ACC112 (cell line): ENCODE measurements around the gene SMCHD1.

ENCODE experiments used
- H2AFZ ChIP-seq: fragments of 200-600 bp; sonication (generic); one replicate; pipeline ENCODE4 v1.6.0; 2017; ENCODE audit warnings: antibody characterized with exemption, low read length; ENCODE audit not compliant: unreplicated experiment
- H3K27ac ChIP-seq: fragments of 200-600 bp; sonication (generic); 2 replicates; pipeline ENCODE4 v1.5.1; 2014; ENCODE audit warnings: low read depth, mild to moderate bottlenecking, antibody characterized with exemption, low read length, moderate library complexity
- H3K27me3 ChIP-seq: fragments of 200-600 bp; sonication (generic); 2 replicates; pipeline ENCODE4 v1.6.1; 2014; ENCODE audit warnings: mild to moderate bottlenecking, antibody characterized with exemption, low read length, moderate library complexity, mixed read lengths; ENCODE audit not compliant: insufficient read depth
- H3K36me3 ChIP-seq: fragments of 200-600 bp; sonication (generic); 2 replicates; pipeline ENCODE4 v1.6.1; 2016; ENCODE audit warnings: mild to moderate bottlenecking, antibody characterized with exemption, low read length, moderate library complexity, mixed read lengths; ENCODE audit not compliant: insufficient read depth
- H3K4me1 ChIP-seq: fragments of 200-600 bp; sonication (generic); one replicate; pipeline ENCODE4 v1.6.1; 2016; ENCODE audit warnings: low read length, mixed read lengths; ENCODE audit not compliant: insufficient read depth, unreplicated experiment, control insufficient read depth
- H3K4me3 ChIP-seq: fragments of 200-600 bp; sonication (generic); 2 replicates; pipeline ENCODE4 v1.5.1; 2014; ENCODE audit warnings: mild to moderate bottlenecking, low read depth, low read length
- H3K79me2 ChIP-seq: fragments of 200-600 bp; sonication (generic); one replicate; pipeline ENCODE4 v1.6.0; 2016; ENCODE audit warnings: low read length; ENCODE audit not compliant: control insufficient read depth, unreplicated experiment, insufficient read depth

Gene SMCHD1

GRCh38 chr18:2655178-2655953 is at the start of gene SMCHD1:
SMCHD1 (plus strand) TSS chr18:2655726; CDS start chr18:2656076, 350 bp downstream.
- Histone ChIP-seq H2AFZ (peak within 1 kb of the TSS; percentile 95), H3K27ac (peak within 1 kb of the TSS; percentile 88), H3K79me2 (peaks cover 45% of the 10 kb centered on the region)

DNA sequence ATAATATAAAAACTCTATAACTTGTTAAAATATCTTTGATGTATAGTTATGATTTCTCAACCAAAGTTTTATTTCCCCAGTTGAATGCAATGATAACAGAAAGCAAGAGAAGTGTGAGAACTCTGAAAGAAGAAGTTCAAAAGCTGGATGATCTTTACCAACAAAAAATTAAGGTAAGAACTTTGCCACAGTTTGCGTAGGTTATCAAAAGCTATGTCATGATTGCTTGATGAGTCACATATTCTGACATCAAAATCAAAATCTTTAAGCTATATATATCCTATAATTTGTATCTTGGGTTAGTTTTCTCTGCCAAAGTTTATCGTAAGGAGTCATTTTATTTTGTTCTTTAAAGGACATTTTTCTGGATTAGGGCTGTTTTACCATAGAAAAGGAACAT is 49.2 kb upstream of the SMCHD1 start:
- peak overlapping the region; percentile 10 for H2AFZ ChIP-seq
- peaks cover 25% of the 10 kb centered on the region for H3K36me3 ChIP-seq
- peak overlapping the region; percentile 49 for H3K27ac ChIP-seq
- H3K79me2 ChIP-seq = no peaks in the 10 kb centered on the region
- H3K27me3 ChIP-seq = no peaks in the 10 kb centered on the region
- peak overlapping the region; percentile 49 for H3K4me3 ChIP-seq
- peaks cover 16% of the 10 kb centered on the region for H3K4me1 ChIP-seq

More at GRCh38 chr18:2655178-2655953, at the start of gene SMCHD1:
- peaks cover 24% of the 10 kb centered on the region for H3K4me1 ChIP-seq
- peak within 1 kb of the TSS; percentile 97 for H3K4me3 ChIP-seq
- no peaks in the 10 kb centered on the region for H3K27me3 ChIP-seq
- no peaks in the 10 kb centered on the region for H3K36me3 ChIP-seq

- Histone ChIP-seq H2AFZ (no peak overlapping the region), H3K79me2 (no peaks in the 10 kb centered on the region), H3K4me3 (no peak overlapping the region), H3K27me3 (no peaks in the 10 kb centered on the region), H3K36me3 (peaks cover 33% of the 10 kb centered on the region), H3K27ac (no peak overlapping the region), H3K4me1 (peaks cover 16% of the 10 kb centered on the region)
These were observed 45.9 kb upstream of the SMCHD1 start for GRCh38 chr18:2609604-2610003.

GRCh38 chr18:2610549-2610948 is 45.0 kb upstream of the SMCHD1 start:
- H3K4me3 ChIP-seq = no peak overlapping the region
- no peak overlapping the region for H2AFZ ChIP-seq
- H3K4me1 ChIP-seq = peaks cover 11% of the 10 kb centered on the region
- no peak overlapping the region for H3K27ac ChIP-seq
- H3K36me3 ChIP-seq = peaks cover 40% of the 10 kb centered on the region
- no peaks in the 10 kb centered on the region for H3K27me3 ChIP-seq
- no peaks in the 10 kb centered on the region for H3K79me2 ChIP-seq

DNA sequence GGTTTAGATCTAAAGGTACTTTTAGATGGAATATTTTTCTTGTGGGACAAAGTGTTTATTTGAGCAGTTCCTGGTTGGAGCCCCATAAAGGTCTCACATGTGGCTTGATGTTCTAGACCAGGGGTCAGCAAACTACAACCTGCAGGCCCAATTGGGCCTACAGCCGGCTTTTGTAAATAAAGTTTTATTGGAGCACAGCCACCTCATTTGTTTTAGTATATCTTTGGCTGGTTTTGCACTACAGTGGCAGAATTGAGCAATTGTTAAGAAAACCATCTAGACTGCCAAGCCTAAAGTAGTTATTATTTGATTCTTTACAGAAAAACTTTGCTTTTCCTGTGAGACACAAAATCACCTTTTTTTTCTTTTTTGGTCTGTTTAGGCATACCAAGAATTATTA is 42.5 kb upstream of the SMCHD1 start:
- H3K27ac ChIP-seq = no peak overlapping the region
- no peak overlapping the region for H3K4me3 ChIP-seq
- H2AFZ ChIP-seq = no peak overlapping the region
- peaks cover 48% of the 10 kb centered on the region for H3K36me3 ChIP-seq
- H3K27me3 ChIP-seq = no peaks in the 10 kb centered on the region
- H3K79me2 ChIP-seq = no peaks in the 10 kb centered on the region
- no peaks in the 10 kb centered on the region for H3K4me1 ChIP-seq

DNA sequence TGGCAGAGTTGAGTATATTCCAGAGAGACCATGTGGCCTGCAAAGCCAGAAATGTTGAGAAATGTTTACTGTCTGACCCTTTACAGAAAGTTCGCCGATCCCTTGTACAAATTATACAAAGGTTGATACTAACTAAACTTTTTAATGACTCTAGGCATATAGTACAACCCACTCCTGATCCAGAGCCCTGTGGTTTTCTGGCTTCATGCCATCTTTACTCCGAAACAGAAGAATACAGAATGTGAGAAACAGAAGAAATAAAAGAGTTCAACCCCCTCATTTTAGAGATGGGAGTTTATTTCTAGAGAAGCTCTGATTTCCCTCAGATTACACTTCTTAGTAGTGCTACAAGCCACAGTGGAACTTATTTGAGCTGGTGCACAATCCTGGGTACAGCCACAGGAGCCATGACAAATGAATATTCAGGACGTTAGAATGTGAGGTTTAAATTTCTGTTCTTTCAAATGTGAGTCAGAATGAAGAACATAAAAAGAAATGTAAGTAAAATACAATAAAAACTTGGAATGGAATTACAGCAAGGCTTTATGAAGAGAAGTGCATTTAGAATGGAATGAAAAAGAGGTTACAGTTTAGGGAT is 38.0 kb upstream of the SMCHD1 start:
- Histone ChIP-seq H3K36me3 (peaks cover 25% of the 10 kb centered on the region), H2AFZ (no peak overlapping the region), H3K27me3 (no peaks in the 10 kb centered on the region), H3K79me2 (no peaks in the 10 kb centered on the region), H3K4me1 (no peaks in the 10 kb centered on the region), H3K27ac (no peak overlapping the region), H3K4me3 (no peak overlapping the region)

DNA sequence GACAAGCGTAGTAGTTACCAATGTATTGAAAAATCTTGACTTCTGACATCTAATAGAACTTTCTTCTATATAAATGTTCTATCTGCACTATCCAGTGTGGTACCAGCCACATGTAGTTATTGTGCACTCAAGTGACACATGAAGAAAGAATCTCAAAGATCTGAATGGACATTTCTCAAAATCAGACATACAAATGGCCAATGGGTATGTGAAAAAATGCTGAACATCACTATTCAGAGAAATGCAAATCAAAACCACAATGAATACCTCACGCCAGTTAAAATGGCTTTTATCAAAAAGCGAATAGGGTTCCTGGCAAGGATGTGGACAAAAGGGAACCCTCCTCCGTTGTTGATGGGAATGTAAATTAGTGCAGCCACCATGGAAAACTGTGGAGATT is 37.5 kb upstream of the SMCHD1 start:
- no peak overlapping the region for H3K4me3 ChIP-seq
- H3K27ac ChIP-seq = no peak overlapping the region
- peaks cover 22% of the 10 kb centered on the region for H3K36me3 ChIP-seq

DNA sequence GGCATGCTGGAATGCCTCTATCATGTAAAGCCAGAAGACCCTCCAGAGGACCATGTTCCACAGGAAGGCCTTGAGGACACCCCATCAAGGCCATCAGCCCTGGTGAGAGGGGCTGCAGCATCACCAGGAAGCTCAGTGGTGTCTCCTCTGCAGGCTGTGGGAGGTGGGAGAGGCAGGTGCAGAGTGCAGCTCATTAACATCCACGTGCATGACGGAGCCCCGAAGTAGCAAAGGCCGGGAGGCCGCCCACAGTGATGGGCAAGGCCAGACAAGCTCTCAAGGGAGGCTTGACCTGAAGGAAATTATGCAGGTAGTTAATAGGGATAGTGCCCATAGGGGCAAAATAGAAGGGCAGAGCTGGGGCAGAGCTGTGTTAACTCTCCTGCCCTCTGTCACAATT is 30.3 kb upstream of the SMCHD1 start:
- H3K4me3 ChIP-seq = no peak overlapping the region
- peaks cover 7% of the 10 kb centered on the region for H3K4me1 ChIP-seq
- H3K27ac ChIP-seq = no peak overlapping the region
- no peak overlapping the region for H2AFZ ChIP-seq
- no peaks in the 10 kb centered on the region for H3K27me3 ChIP-seq
- no peaks in the 10 kb centered on the region for H3K36me3 ChIP-seq
- no peaks in the 10 kb centered on the region for H3K79me2 ChIP-seq

More for the DNA sequence above, 37.5 kb upstream of the SMCHD1 start:
- Histone ChIP-seq H3K4me1 (no peaks in the 10 kb centered on the region), H3K79me2 (no peaks in the 10 kb centered on the region), H2AFZ (no peak overlapping the region), H3K27me3 (no peaks in the 10 kb centered on the region)

DNA sequence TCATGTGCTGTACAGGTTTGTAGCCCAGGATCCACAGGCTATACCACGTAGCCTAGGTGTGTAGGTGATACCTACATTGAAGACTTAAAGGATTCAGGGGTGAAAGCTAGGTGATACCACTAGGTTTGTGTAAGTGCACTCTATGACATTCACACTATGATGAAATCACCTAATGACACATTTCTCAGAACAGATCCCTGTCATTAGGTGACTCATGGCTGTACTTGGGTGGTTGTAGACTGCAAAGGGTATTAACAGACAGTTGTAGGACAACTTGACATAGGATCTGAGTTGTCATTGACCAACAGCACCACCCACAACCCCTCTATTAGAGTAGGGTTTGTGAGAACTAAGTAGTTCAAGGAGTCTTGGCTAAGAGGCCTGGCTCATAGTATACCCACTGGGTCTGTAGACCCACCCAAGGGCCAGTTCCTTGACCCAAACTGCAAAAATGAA is 27.7 kb upstream of the SMCHD1 start:
- no peaks in the 10 kb centered on the region for H3K27me3 ChIP-seq

DNA sequence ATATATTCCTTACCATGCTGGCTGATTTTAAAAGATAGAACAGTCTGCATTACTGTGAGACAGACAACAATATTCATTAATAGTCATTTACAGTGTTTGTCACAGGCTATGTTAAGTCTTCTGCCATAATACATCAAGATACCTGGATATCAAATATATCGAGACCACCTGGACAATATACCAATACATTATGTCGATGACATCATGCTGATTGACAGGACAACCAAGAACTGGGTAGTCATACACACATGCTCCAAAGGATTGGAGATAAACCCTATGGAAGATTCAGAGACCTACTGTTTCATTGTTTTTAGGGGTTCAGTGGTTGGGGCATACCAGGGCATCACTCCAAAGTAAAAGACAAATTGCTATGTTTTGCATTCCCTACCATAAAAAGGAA is 26.5 kb upstream of the SMCHD1 start:
- no peak overlapping the region for H2AFZ ChIP-seq
- H3K27me3 ChIP-seq = no peaks in the 10 kb centered on the region
- H3K4me1 ChIP-seq = peaks cover 7% of the 10 kb centered on the region
- H3K4me3 ChIP-seq = no peak overlapping the region
- no peak overlapping the region for H3K27ac ChIP-seq
- no peaks in the 10 kb centered on the region for H3K79me2 ChIP-seq
- H3K36me3 ChIP-seq = no peaks in the 10 kb centered on the region

More for the DNA sequence above, 27.7 kb upstream of the SMCHD1 start:
- Histone ChIP-seq H3K36me3 (no peaks in the 10 kb centered on the region), H3K79me2 (no peaks in the 10 kb centered on the region), H3K4me1 (peaks cover 7% of the 10 kb centered on the region), H2AFZ (no peak overlapping the region), H3K4me3 (no peak overlapping the region), H3K27ac (no peak overlapping the region)

- Histone ChIP-seq H3K36me3 (no peaks in the 10 kb centered on the region), H3K4me1 (peaks cover 5% of the 10 kb centered on the region), H3K27ac (no peak overlapping the region), H3K79me2 (no peaks in the 10 kb centered on the region), H3K27me3 (no peaks in the 10 kb centered on the region), H2AFZ (no peak overlapping the region), H3K4me3 (no peak overlapping the region)
These were observed 19.9 kb upstream of the SMCHD1 start for GRCh38 chr18:2635586-2635985.
